WTC11 (cell line): ENCODE results near the gene SH2D5. TPM values are rescaled to one million over a fixed set of nuclear protein-coding genes. Genes with fewer than 3 reads are reported as not detected.

Source experiments
- ATAC-seq: fragments of 200-7000 bp; cut with Tn5 transposase; 2 replicates; pipeline ENCODE4 v1.10.0; 2021; ENCODE audit warnings: mild to moderate bottlenecking, moderate library complexity
- CTCF ChIA-PET: fragments of 300-600 bp; sonication (Branson Sonifier 250); formaldehyde crosslinking; loops from one replicate; lab custom pipeline; 2021; ENCODE audit warnings: antibody characterized with exemption; lab: Charles Lee
- POLR2A ChIA-PET: fragments of 350-600 bp; sonication (Branson Sonifier 250); formaldehyde crosslinking; loops from one replicate; lab custom pipeline; 2021; ENCODE audit warnings: antibody characterized with exemption; lab: Charles Lee
- DNase-seq: peaks from one replicate; pipeline ENCODE4 v3.0.0; 2021; ENCODE audit warnings: low spot score
- H3K27ac Mint-ChIP-seq: 2 replicates; pipeline ENCODE4 v1.8.0; 2021; ENCODE audit warnings: mixed read lengths
- H3K27me3 Mint-ChIP-seq: 2 replicates; pipeline ENCODE4 v1.8.0; 2021; ENCODE audit warnings: low read depth, mild to moderate bottlenecking, moderate library complexity, mixed read lengths
- H3K36me3 Mint-ChIP-seq: 2 replicates; pipeline ENCODE4 v1.8.0; 2021; ENCODE audit warnings: mixed read lengths
- H3K4me1 Mint-ChIP-seq: 2 replicates; pipeline ENCODE4 v1.8.0; 2022; ENCODE audit warnings: mixed read lengths
- H3K4me3 Mint-ChIP-seq: 2 replicates; pipeline ENCODE4 v1.8.0; 2021; ENCODE audit warnings: mild to moderate bottlenecking, moderate library complexity, mixed read lengths
- H3K9me3 Mint-ChIP-seq: 2 replicates; pipeline ENCODE4 v1.8.0; 2021; ENCODE audit warnings: mixed read lengths
- ATF1 ChIP-seq: sonication (generic); formaldehyde crosslinking; IDR thresholded peaks from 2 replicates; pipeline ENCODE4 v1.8.1; 2023; ENCODE audit warnings: mild to moderate bottlenecking, moderate library complexity, missing genetic modification reagents
- CBFB ChIP-seq: sonication (generic); formaldehyde crosslinking; IDR thresholded peaks from 2 replicates; pipeline ENCODE4 v1.8.1; 2022; ENCODE audit warnings: mild to moderate bottlenecking, low read depth, missing genetic modification reagents
- FOXK1 ChIP-seq: sonication (generic); formaldehyde crosslinking; IDR thresholded peaks from 2 replicates; pipeline ENCODE4 v1.8.0; 2022; ENCODE audit warnings: mild to moderate bottlenecking, moderate library complexity, missing genetic modification reagents
- HMGA2 ChIP-seq: fragments of 250-450 bp; sonication (Bioruptor Pico); IDR thresholded peaks from 2 replicates; pipeline ENCODE4 v1.4.0; 2021; ENCODE audit warnings: mild to moderate bottlenecking, moderate library complexity
- JUN ChIP-seq: sonication (generic); formaldehyde crosslinking; IDR thresholded peaks from 2 replicates; pipeline ENCODE4 v1.8.0; 2023; ENCODE audit warnings: mild to moderate bottlenecking, missing genetic modification reagents
- MXD4 ChIP-seq: fragments of 250-450 bp; sonication (Bioruptor Pico); IDR thresholded peaks from 2 replicates; pipeline ENCODE4 v1.8.0; 2021; ENCODE audit warnings: mild to moderate bottlenecking, moderate library complexity, borderline replicate concordance
- NFE2L1 ChIP-seq: sonication (generic); formaldehyde crosslinking; IDR thresholded peaks from 2 replicates; pipeline ENCODE4 v1.8.1; 2023; ENCODE audit warnings: missing genetic modification reagents
- OVOL2 ChIP-seq: fragments of 250-450 bp; sonication (Bioruptor Pico); IDR thresholded peaks from 2 replicates; pipeline ENCODE4 v1.9.0; 2021; ENCODE audit warnings: mild to moderate bottlenecking, borderline replicate concordance
- SP1 ChIP-seq: sonication (generic); formaldehyde crosslinking; conservative IDR thresholded peaks from 2 replicates; pipeline ENCODE4 v1.8.1; 2022; ENCODE audit warnings: missing genetic modification reagents
- TEAD1 ChIP-seq: sonication (generic); formaldehyde crosslinking; IDR thresholded peaks from 2 replicates; pipeline ENCODE4 v1.8.0; 2022; ENCODE audit warnings: mild to moderate bottlenecking, missing genetic modification reagents
- ZNF263 ChIP-seq: sonication (generic); formaldehyde crosslinking; IDR thresholded peaks from 2 replicates; pipeline ENCODE4 v1.8.1; 2022; ENCODE audit warnings: low read depth, mild to moderate bottlenecking, moderate library complexity, missing genetic modification reagents
- ZNF317 ChIP-seq: sonication (generic); formaldehyde crosslinking; IDR thresholded peaks from 2 replicates; pipeline ENCODE4 v1.8.1; 2023; ENCODE audit warnings: low read depth, mild to moderate bottlenecking, moderate library complexity, missing genetic modification reagents, borderline replicate concordance
- ZNF416 ChIP-seq: fragments of 250-450 bp; sonication (Bioruptor Pico); IDR thresholded peaks from 2 replicates; pipeline ENCODE4 v1.9.0; 2021; ENCODE audit warnings: mild to moderate bottlenecking, inconsistent platforms
- total RNA-seq: library from RNA; stranded (reverse); gene quantifications from 3 replicates; pipeline ENCODE4 v1.2.3, GENCODE V29; 2021
- TF ChIP-seq, protein P1 (sequence below): fragments of 250-450 bp; sonication (Bioruptor Pico); IDR thresholded peaks from 2 replicates; pipeline ENCODE4 v1.9.0; 2021; ENCODE audit warnings: moderate library complexity, mild to moderate bottlenecking, inconsistent platforms, borderline replicate concordance
- TF ChIP-seq, protein P2 (sequence below): fragments of 250-450 bp; sonication (Bioruptor Pico); IDR thresholded peaks from 2 replicates; pipeline ENCODE4 v2.1.2; 2022; ENCODE audit warnings: mild to moderate bottlenecking, moderate library complexity
- TF ChIP-seq, protein P3 (sequence below): sonication (generic); formaldehyde crosslinking; IDR thresholded peaks from 2 replicates; pipeline ENCODE4 v1.8.1; 2022; ENCODE audit warnings: mild to moderate bottlenecking, moderate library complexity, missing genetic modification reagents
- TF ChIP-seq, protein P4 (sequence below): sonication (generic); formaldehyde crosslinking; IDR thresholded peaks from 2 replicates; pipeline ENCODE4 v1.8.1; 2023; ENCODE audit warnings: mild to moderate bottlenecking, missing genetic modification reagents
- TF ChIP-seq, protein P5 (sequence below): sonication (generic); formaldehyde crosslinking; IDR thresholded peaks from 2 replicates; pipeline ENCODE4 v1.8.1; 2022; ENCODE audit warnings: mild to moderate bottlenecking, missing genetic modification reagents, moderate library complexity, borderline replicate concordance
- TF ChIP-seq, protein P6 (sequence below): sonication (generic); formaldehyde crosslinking; IDR thresholded peaks from 2 replicates; pipeline ENCODE4 v1.8.0; 2022; ENCODE audit warnings: mild to moderate bottlenecking, missing genetic modification reagents
- TF ChIP-seq, protein P7 (sequence below): sonication (generic); formaldehyde crosslinking; IDR thresholded peaks from 2 replicates; pipeline ENCODE4 v1.8.1; 2022; ENCODE audit warnings: missing genetic modification reagents, borderline replicate concordance
- TF ChIP-seq, protein P8 (sequence below): sonication (generic); formaldehyde crosslinking; IDR thresholded peaks from 2 replicates; pipeline ENCODE4 v1.8.1; 2023; ENCODE audit warnings: mild to moderate bottlenecking, missing genetic modification reagents, moderate library complexity
- TF ChIP-seq, protein P9 (sequence below): sonication (generic); formaldehyde crosslinking; IDR thresholded peaks from 2 replicates; pipeline ENCODE4 v1.8.0; 2022; ENCODE audit warnings: mild to moderate bottlenecking, missing genetic modification reagents
- TF ChIP-seq, protein P10 (sequence below): sonication (generic); formaldehyde crosslinking; IDR thresholded peaks from 2 replicates; pipeline ENCODE4 v1.8.0; 2022; ENCODE audit warnings: mild to moderate bottlenecking, missing genetic modification reagents

The SH2D5 gene
- total RNA-seq, 1 experiment from 2014 or later, result 13.8 TPM

DNA sequence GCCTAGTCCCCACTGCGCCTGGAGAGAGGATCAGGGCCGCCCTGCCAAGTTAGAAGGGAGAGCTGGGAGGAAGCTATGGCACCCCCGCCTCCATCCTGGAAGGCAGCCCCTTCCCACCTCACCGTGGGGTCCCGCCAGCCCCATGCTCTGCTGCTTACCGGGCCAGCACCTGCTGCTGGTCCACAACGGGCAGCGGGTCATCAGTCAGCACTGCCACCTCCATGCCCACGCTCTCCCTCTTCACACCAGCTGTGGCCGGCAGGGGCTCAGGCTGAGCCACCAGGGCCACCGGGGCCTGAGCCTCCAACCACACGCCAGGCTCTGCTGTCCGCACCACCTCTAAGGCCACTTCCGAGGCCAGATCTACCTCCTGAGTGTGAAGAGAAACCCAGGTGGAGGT is 47.9 kb downstream of the SH2D5 start:
- DNase-seq, result no peak
- no peak overlapping the region for H3K27ac Mint-ChIP-seq
- H3K36me3 Mint-ChIP-seq, result peaks cover 8% of the 10 kb centered on the region
- no peak for ATAC-seq
- no peak overlapping the region for H3K4me3 Mint-ChIP-seq
- no peaks in the 10 kb centered on the region for H3K4me1 Mint-ChIP-seq
- POLR2A ChIA-PET, result no interaction called here
- H3K9me3 Mint-ChIP-seq, result no peaks in the 10 kb centered on the region
- CTCF ChIA-PET, result interaction anchor here (0.6 to 1.5 kb wide), 4 partner anchors 9 to 109 kb away, joined by 3 to 9 read pairs (median 4); partner anchors contain the start of gene DDOST
- TF ChIP-seq OVOL2 (CRISPR knock-in tag) (no peak), HMGA2 (CRISPR knock-in tag) (no peak), ZNF263 (CRISPR knock-in tag) (no peak), ZNF416 (CRISPR knock-in tag) (no peak), ATF1 (no peak), MXD4 (CRISPR knock-in tag) (no peak), NFE2L1 (no peak), JUN (CRISPR knock-in tag) (no peak)
- TF ChIP-seq, protein P1, sequence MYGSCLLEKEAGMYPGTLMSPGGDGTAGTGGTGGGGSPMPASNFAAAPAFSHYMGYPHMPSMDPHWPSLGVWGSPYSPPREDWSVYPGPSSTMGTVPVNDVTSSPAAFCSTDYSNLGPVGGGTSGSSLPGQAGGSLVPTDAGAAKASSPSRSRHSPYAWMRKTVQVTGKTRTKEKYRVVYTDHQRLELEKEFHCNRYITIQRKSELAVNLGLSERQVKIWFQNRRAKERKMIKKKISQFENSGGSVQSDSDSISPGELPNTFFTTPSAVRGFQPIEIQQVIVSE (CRISPR knock-in tag), result no peak
- TF ChIP-seq, protein P2, sequence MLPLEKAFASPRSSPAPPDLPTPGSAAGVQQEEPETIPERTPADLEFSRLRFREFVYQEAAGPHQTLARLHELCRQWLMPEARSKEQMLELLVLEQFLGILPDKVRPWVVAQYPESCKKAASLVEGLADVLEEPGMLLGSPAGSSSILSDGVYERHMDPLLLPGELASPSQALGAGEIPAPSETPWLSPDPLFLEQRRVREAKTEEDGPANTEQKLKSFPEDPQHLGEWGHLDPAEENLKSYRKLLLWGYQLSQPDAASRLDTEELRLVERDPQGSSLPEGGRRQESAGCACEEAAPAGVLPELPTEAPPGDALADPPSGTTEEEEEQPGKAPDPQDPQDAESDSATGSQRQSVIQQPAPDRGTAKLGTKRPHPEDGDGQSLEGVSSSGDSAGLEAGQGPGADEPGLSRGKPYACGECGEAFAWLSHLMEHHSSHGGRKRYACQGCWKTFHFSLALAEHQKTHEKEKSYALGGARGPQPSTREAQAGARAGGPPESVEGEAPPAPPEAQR, result no peak
- TF ChIP-seq, protein P3, sequence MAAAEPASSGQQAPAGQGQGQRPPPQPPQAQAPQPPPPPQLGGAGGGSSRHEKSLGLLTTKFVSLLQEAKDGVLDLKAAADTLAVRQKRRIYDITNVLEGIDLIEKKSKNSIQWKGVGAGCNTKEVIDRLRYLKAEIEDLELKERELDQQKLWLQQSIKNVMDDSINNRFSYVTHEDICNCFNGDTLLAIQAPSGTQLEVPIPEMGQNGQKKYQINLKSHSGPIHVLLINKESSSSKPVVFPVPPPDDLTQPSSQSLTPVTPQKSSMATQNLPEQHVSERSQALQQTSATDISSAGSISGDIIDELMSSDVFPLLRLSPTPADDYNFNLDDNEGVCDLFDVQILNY (CRISPR knock-in tag), result no peak
- no peaks in the 10 kb centered on the region for H3K27me3 Mint-ChIP-seq

DNA sequence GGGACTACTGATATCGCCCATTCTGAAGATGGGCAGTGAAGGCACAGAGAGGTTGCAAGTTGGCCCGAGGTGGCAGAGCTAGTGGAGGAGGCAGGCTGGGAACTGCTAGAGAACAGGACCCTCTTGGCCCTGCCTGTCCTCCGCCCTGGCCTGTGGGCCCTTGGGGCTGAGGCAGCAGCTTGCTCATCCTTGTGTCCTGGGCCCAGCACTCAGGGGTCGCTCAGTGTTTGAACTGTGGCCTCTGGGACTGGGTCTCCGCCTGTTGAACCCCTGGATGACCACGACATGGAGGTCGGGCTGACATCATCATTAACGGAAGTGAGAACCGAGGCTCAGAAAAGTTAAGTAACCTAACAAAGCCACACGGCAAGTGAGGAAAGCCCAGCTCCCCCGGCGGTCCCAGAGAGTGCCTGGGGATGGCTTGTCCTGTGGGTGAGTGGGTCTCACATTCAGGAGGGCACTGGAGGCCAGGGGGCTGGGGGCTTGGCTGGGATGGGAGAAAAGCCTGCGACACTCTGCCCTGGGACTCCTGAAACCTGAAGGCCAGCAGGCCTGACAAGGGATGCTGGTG is 48.4 kb downstream of the SH2D5 start:
- ATAC-seq (no peak), DNase-seq (no peak)
- Mint-ChIP-seq H3K36me3 (peaks cover 8% of the 10 kb centered on the region), H3K4me1 (no peaks in the 10 kb centered on the region), H3K9me3 (no peaks in the 10 kb centered on the region), H3K27ac (no peak overlapping the region), H3K27me3 (no peaks in the 10 kb centered on the region), H3K4me3 (no peak overlapping the region)
- ChIA-PET CTCF (interaction anchor here (1.2 to 1.6 kb wide), 4 partner anchors 10 to 109 kb away, joined by 3 to 9 read pairs (median 4); partner anchors contain the start of gene DDOST), POLR2A (no interaction called here)
- TF ChIP-seq, protein P4, sequence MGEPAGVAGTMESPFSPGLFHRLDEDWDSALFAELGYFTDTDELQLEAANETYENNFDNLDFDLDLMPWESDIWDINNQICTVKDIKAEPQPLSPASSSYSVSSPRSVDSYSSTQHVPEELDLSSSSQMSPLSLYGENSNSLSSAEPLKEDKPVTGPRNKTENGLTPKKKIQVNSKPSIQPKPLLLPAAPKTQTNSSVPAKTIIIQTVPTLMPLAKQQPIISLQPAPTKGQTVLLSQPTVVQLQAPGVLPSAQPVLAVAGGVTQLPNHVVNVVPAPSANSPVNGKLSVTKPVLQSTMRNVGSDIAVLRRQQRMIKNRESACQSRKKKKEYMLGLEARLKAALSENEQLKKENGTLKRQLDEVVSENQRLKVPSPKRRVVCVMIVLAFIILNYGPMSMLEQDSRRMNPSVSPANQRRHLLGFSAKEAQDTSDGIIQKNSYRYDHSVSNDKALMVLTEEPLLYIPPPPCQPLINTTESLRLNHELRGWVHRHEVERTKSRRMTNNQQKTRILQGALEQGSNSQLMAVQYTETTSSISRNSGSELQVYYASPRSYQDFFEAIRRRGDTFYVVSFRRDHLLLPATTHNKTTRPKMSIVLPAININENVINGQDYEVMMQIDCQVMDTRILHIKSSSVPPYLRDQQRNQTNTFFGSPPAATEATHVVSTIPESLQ (CRISPR knock-in tag), result no peak
- TF ChIP-seq TEAD1 (CRISPR knock-in tag), result no peak
- TF ChIP-seq, protein P5, sequence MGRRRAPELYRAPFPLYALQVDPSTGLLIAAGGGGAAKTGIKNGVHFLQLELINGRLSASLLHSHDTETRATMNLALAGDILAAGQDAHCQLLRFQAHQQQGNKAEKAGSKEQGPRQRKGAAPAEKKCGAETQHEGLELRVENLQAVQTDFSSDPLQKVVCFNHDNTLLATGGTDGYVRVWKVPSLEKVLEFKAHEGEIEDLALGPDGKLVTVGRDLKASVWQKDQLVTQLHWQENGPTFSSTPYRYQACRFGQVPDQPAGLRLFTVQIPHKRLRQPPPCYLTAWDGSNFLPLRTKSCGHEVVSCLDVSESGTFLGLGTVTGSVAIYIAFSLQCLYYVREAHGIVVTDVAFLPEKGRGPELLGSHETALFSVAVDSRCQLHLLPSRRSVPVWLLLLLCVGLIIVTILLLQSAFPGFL, result no peak
- TF ChIP-seq, protein P6, sequence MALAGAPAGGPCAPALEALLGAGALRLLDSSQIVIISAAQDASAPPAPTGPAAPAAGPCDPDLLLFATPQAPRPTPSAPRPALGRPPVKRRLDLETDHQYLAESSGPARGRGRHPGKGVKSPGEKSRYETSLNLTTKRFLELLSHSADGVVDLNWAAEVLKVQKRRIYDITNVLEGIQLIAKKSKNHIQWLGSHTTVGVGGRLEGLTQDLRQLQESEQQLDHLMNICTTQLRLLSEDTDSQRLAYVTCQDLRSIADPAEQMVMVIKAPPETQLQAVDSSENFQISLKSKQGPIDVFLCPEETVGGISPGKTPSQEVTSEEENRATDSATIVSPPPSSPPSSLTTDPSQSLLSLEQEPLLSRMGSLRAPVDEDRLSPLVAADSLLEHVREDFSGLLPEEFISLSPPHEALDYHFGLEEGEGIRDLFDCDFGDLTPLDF (CRISPR knock-in tag), result no peak
- no peak for TF ChIP-seq MXD4 (CRISPR knock-in tag)
- TF ChIP-seq, protein P7, sequence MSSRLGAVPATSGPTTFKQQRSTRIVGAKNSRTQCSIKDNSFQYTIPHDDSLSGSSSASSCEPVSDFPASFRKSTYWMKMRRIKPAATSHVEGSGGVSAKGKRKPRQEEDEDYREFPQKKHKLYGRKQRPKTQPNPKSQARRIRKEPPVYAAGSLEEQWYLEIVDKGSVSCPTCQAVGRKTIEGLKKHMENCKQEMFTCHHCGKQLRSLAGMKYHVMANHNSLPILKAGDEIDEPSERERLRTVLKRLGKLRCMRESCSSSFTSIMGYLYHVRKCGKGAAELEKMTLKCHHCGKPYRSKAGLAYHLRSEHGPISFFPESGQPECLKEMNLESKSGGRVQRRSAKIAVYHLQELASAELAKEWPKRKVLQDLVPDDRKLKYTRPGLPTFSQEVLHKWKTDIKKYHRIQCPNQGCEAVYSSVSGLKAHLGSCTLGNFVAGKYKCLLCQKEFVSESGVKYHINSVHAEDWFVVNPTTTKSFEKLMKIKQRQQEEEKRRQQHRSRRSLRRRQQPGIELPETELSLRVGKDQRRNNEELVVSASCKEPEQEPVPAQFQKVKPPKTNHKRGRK (CRISPR knock-in tag), result no peak
- no peak for TF ChIP-seq SP1 (CRISPR knock-in tag)
- TF ChIP-seq, protein P8, sequence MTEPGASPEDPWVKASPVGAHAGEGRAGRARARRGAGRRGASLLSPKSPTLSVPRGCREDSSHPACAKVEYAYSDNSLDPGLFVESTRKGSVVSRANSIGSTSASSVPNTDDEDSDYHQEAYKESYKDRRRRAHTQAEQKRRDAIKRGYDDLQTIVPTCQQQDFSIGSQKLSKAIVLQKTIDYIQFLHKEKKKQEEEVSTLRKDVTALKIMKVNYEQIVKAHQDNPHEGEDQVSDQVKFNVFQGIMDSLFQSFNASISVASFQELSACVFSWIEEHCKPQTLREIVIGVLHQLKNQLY, result no peak
- TF ChIP-seq, protein P9, sequence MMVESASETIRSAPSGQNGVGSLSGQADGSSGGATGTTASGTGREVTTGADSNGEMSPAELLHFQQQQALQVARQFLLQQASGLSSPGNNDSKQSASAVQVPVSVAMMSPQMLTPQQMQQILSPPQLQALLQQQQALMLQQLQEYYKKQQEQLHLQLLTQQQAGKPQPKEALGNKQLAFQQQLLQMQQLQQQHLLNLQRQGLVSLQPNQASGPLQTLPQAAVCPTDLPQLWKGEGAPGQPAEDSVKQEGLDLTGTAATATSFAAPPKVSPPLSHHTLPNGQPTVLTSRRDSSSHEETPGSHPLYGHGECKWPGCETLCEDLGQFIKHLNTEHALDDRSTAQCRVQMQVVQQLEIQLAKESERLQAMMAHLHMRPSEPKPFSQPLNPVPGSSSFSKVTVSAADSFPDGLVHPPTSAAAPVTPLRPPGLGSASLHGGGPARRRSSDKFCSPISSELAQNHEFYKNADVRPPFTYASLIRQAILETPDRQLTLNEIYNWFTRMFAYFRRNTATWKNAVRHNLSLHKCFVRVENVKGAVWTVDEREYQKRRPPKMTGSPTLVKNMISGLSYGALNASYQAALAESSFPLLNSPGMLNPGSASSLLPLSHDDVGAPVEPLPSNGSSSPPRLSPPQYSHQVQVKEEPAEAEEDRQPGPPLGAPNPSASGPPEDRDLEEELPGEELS (CRISPR knock-in tag), result no peak
- TF ChIP-seq, protein P10, sequence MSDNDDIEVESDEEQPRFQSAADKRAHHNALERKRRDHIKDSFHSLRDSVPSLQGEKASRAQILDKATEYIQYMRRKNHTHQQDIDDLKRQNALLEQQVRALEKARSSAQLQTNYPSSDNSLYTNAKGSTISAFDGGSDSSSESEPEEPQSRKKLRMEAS (CRISPR knock-in tag), result no peak
- TF ChIP-seq CBFB (CRISPR knock-in tag), result no peak
- no peak for TF ChIP-seq FOXK1 (CRISPR knock-in tag)
- TF ChIP-seq ZNF317 (CRISPR knock-in tag), result no peak
